Heart left ventricle (tissue), 13 donors: ENCODE data around the gene HMGCS2.

Experiments
- POLR2A ChIP-seq, 2 donors: fragments of 450-650 bp; IDR thresholded peaks; one replicate each; pipeline ENCODE4 v1.6.1; 2017; ENCODE audit warnings: antibody characterized with exemption in 2 of 2, mild to moderate bottlenecking in 2 of 2, moderate library complexity in 2 of 2
- TF ChIP-seq, protein P1 (sequence below), 12 donors: fragments of 200-600 bp; sonication (generic) in 4 of 12; IDR thresholded peaks; one replicate each; pipeline versions ENCODE4 v1.5.0 to v1.8.0; 2018 to 2022; ENCODE audit warnings: antibody characterized with exemption in 12 of 12, mild to moderate bottlenecking in 5 of 12
- donor health status: ischemic (EF 13 %, LVEDD 7.1; RV severe dilation, severe dysfunction).
- donor health status: DM: no; HTN: yes; CAD: no.
- donor health status: DM: no; HTN: no; CAD: no.
- donor health status: ischemic (EF 25% LVEDD 6.9; RV normal size, moderate dysfunction).
- donor health status: ischemic (EF 25% LVEDD 5.7; RV mildly dilated, moderate dysfunction).
- donor health status: ischemic (EF 35%, LVEDD 5.7; RV mildly dilated, moderate dysfunction).
- donor health status: nonischemic (EF 11% LVEDD 7.7; RV severe dilation, severe dysfunction).
- donor health status: DM: yes; HTN: yes; CAD: no.
- donor health status: PGD.
- donor health status: ischemic (EF 29% LVEDD 5.4; RV normal size, mild dysfunction).
- donor health status: nonischemic (EF 23%, LVEDD 6.1; RV moderate dilation, normal function).

DNA sequence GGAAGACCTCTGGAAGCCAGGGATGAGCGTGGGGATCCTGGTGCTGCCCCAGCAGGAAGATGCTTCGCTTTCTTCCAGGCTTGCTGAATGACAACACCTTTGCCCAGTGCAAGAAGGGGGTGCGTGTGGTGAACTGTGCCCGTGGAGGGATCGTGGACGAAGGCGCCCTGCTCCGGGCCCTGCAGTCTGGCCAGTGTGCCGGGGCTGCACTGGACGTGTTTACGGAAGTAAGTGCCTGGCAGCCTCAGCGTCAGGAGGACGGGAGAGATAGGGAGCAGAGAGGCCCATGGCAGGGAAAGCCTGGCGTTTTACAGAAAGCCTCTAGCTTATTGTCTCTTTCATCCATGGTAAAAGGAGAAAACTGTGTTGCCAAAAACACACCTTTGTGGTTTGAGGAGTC lies 33.5 kb downstream of the HMGCS2 start:
- TF ChIP-seq, protein P1, sequence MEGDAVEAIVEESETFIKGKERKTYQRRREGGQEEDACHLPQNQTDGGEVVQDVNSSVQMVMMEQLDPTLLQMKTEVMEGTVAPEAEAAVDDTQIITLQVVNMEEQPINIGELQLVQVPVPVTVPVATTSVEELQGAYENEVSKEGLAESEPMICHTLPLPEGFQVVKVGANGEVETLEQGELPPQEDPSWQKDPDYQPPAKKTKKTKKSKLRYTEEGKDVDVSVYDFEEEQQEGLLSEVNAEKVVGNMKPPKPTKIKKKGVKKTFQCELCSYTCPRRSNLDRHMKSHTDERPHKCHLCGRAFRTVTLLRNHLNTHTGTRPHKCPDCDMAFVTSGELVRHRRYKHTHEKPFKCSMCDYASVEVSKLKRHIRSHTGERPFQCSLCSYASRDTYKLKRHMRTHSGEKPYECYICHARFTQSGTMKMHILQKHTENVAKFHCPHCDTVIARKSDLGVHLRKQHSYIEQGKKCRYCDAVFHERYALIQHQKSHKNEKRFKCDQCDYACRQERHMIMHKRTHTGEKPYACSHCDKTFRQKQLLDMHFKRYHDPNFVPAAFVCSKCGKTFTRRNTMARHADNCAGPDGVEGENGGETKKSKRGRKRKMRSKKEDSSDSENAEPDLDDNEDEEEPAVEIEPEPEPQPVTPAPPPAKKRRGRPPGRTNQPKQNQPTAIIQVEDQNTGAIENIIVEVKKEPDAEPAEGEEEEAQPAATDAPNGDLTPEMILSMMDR (IDR thresholded peaks at IDR 0.05) = no peak
- no peak for TF ChIP-seq POLR2A (IDR thresholded peaks at IDR 0.05)
